ENCODE results near the gene IGF2R.
A peak's percentile ranks its signal among the peaks of the same experiment; 100 is the strongest.

Gene IGF2R

DNA sequence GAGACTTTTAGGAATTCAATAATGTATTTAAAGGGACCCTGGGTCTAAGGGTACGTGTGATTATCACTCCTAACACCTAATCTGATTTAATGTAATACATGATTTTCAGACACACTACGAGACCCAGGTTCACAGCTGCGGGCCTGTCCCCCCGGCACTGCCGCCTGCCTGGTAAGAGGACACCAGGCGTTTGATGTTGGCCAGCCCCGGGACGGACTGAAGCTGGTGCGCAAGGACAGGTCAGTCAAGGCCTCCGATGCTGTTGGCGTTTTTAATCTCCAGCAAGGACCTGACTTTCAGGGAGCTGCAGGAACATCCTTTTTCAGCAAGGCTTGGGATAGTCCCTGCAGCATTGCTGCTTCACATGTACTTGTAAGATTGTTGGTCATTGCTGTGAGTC lies 58.2 kb downstream of the IGF2R start:
- no peak for DNase-seq (ENCODE audit: low spot score)

- no peak for DNase-seq (ENCODE audit: low spot score)
These were observed 59.0 kb downstream of the IGF2R start for GRCh38 chr6:160027931-160028330.

- DNase-seq (ENCODE audit: low spot score) = no peak
These were observed 59.8 kb downstream of the IGF2R start for GRCh38 chr6:160028487-160029275.

- no peak for DNase-seq (ENCODE audit: low spot score)
These were observed 60.6 kb downstream of the IGF2R start for GRCh38 chr6:160029525-160029924.

GRCh38 chr6:160030103-160030502 lies 61.2 kb downstream of the IGF2R start:
- DNase-seq (ENCODE audit: low spot score) = peak; percentile 78

DNA sequence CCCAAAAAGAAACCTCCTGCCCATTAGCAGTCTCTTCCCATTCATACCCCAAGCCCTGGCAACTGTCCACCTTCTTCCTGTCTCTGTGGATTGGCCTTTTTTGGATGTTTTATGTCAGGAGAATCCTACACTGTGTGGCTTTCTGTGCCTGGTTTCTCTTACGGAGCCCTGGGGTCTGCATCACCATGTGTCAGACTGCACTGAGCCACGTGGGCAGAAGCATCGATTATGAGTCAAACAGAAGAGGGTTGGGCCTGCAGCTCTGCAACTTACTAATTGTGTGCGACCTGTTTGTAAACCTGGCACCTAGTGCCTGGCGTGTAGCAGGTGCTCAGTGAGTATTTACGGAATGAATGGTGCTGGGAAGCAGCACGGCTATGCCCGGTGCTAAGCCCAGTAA lies 62.6 kb downstream of the IGF2R start:
- DNase-seq (ENCODE audit: low spot score) = no peak

DNA sequence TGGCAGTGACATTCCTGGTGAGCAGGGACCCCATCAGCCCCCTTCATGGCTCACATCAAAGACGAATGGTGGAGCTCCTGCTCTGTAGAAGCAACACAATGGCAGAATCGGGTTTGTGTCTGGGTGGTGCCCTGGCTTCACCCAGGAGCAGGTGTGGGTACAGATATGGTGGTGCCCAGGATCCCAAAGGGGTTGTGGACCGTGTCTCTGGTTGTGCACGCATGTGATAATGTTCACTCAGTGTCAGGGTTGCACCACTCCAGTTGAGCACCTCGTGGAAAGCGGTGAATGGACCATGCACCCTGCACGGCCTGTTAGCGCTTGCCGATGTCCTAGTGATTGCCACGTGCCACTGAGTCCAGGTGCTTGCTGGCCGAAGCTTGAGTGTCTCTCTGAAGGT lies 63.0 kb downstream of the IGF2R start:
- DNase-seq (ENCODE audit: low spot score) = no peak

DNA sequence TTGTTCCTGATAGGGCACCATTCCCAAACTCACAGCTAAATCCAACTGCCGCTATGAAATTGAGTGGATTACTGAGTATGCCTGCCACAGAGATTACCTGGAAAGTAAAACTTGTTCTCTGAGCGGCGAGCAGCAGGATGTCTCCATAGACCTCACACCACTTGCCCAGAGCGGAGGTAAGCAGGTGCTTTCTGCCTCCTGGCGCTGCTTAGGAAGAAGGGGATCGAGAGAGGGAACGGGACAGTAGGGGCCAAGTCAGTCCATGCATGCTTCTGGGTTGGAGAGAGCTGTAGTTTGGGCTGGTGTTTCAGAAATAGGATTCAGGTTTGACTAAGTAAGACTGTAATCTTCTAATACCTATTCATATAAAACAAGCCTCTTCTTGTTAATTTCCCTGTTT lies 63.7 kb downstream of the IGF2R start:
- no peak for DNase-seq (ENCODE audit: low spot score)

GRCh38 chr6:160034036-160034930 lies 65.4 kb downstream of the IGF2R start:
- DNase-seq (ENCODE audit: low spot score) = no peak

DNA sequence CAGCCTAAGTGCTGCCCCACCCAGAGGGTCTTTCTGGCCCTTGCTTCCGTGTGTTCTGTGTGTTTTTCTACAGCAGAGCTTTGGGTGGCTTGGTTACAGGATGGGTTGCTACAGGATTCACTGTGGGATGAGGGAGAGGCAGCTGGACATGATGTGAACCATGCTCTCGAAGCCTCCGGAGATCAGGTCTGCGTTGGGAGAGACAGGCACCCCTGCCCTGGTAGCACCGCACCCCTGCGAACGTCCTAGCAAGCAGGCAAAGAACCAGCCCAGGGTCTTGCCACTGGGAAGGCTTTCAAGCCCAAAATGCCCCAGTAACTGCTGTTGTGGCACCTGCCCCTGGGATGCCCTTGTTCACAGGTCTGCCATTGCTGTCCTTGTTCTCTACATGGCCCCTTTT lies 66.4 kb downstream of the IGF2R start:
- no peak for DNase-seq (ENCODE audit: low spot score)

DNA sequence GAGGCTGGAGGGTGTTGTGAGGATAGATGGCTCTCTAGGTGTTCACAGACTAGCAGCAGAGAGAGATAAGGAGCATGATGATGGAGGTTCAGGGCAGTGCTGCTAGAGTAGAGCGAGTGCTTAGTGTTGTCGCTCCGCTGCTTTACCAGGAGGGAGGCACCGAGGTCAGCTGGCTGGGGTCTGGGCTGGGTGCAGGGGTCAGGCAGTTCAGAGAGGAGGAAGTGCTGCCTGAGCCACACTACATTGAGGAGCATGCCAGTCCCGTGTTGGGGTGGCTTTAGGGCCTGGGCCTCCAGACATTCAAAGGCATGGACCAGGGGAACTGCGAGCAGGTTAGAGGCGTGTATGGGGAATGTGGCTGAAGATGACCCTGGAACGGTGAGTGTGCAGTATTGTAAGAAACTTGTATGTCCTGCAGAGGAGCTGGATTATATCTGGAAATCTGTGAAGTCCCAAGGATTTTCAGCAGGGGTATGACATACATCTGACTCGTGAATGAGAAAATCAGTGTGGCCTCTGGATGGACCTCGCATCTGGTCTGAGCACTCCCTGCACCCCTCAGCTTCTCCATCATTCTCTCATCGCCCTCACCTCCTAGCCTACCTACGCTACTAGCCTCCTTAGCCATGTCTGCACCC lies 66.9 kb downstream of the IGF2R start:
- DNase-seq (ENCODE audit: low spot score) = no peak

DNA sequence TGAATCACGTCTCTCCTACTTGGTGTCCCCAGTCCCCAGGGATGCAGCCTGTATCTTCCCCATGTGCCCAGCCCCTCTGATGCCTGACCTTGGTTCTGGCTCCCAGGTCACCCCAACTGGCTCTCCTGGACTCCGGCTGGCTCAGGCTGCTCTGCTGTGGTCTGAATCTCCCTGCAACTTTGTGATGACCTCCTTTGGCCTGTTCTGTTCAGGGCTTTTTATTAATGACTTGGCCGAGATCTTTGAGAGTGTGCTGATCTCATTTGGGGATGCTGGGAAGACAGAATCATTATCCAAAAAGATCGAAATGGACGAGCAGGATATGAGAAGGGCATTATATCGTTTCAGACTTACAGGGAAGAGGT lies 67.4 kb downstream of the IGF2R start:
- DNase-seq (ENCODE audit: low spot score) = no peak

- DNase-seq (ENCODE audit: low spot score) = no peak
These were observed 67.9 kb downstream of the IGF2R start for GRCh38 chr6:160036790-160037206.

DNA sequence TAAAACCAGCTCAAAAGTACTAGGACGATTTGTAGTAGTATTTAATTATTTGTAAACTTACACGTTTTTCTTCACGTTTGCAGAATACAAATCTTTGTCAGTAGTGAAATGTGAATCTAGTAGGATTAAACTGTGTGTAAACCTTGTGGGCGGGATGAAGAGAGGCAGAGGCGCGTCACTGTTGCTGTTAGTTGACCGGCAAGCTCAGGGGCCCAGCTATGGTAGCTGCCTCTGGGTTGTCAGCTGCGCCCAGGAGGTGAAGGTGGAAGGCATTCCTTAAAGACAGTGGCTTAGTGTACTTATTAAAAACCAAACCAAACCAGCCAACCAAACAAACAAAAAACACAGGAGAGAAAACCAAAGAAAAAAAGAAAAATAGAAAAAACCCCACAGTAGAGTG lies 69.6 kb downstream of the IGF2R start:
- DNase-seq (ENCODE audit: low spot score) = no peak

DNA sequence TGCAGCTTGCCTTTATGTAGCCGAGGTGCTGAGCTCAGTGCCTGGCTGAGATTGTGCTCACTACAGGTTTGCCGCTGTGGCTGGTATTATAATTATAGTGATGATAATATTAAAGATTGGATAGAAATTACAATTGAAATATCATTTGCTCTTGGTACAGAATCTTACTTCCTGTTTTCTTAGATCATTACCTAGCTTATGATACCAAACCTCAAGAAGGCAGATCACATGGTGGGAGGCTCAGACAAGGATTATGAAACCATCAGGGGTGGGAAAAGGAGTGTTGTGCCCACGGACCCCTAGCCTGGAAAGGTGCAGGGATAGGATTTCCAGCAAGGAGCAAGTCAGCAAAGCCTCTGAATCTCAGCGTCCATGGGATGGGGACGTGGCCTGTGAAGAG lies 70.6 kb downstream of the IGF2R start:
- no peak for DNase-seq (ENCODE audit: low spot score)

- no peak for DNase-seq (ENCODE audit: low spot score)
These were observed 71.2 kb downstream of the IGF2R start for GRCh38 chr6:160040055-160040454.

- DNase-seq (ENCODE audit: low spot score) = no peak
These were observed 71.8 kb downstream of the IGF2R start for GRCh38 chr6:160040527-160041264.

GRCh38 chr6:160041608-160042007 lies 72.7 kb downstream of the IGF2R start:
- peak; percentile 68 for DNase-seq (ENCODE audit: low spot score)

- no peak for DNase-seq (ENCODE audit: low spot score)
These were observed 73.3 kb downstream of the IGF2R start for GRCh38 chr6:160042014-160042773.

- DNase-seq (ENCODE audit: low spot score) = no peak
These were observed 74.0 kb downstream of the IGF2R start for GRCh38 chr6:160042788-160043301.

- no peak for DNase-seq (ENCODE audit: low spot score)
These were observed 74.9 kb downstream of the IGF2R start for GRCh38 chr6:160043784-160044183.
